ENCODE results near the gene SLC22A17.

The SLC22A17 gene

GRCh38 chr14:23324455-23324846 lies 28.2 kb downstream of the SLC22A17 start:
- no peaks in the 10 kb centered on the region for H3K9me3 ChIP-seq (ENCODE audit: insufficient read depth, low read depth, low read length)
- H3K9ac ChIP-seq (ENCODE audit: low read depth, low read length), result no peak overlapping the region
- H3K36me3 ChIP-seq (ENCODE audit: insufficient read depth, low read depth, low read length), result peaks cover 45% of the 10 kb centered on the region
- peaks cover 9% of the 10 kb centered on the region; the same call in 1 of the 2 replicates for H3K4me1 ChIP-seq (ENCODE audit: insufficient read depth, low read length)
- no peak overlapping the region for H3K4me3 ChIP-seq (ENCODE audit: low read length)
- H3K27me3 ChIP-seq (ENCODE audit: insufficient read depth, low read length), result no peaks in the 10 kb centered on the region
- H3K27ac ChIP-seq (ENCODE audit: low read length), result no peak overlapping the region

- Histone ChIP-seq H3K4me1 (ENCODE audit: insufficient read depth, low read length) (peaks cover 9% of the 10 kb centered on the region; the same call in 1 of the 2 replicates), H3K9ac (ENCODE audit: low read depth, low read length) (no peak overlapping the region), H3K27ac (ENCODE audit: low read length) (no peak overlapping the region), H3K36me3 (ENCODE audit: insufficient read depth, low read depth, low read length) (peaks cover 45% of the 10 kb centered on the region), H3K27me3 (ENCODE audit: insufficient read depth, low read length) (no peaks in the 10 kb centered on the region), H3K4me3 (ENCODE audit: low read length) (no peak overlapping the region), H3K9me3 (ENCODE audit: insufficient read depth, low read depth, low read length) (no peaks in the 10 kb centered on the region)
These were observed 28.7 kb downstream of the SLC22A17 start for GRCh38 chr14:23323838-23324454.

GRCh38 chr14:23322568-23323517 lies 29.8 kb downstream of the SLC22A17 start:
- Histone ChIP-seq H3K9me3 (ENCODE audit: insufficient read depth, low read depth, low read length) (no peaks in the 10 kb centered on the region), H3K9ac (ENCODE audit: low read depth, low read length) (peak overlapping the region; percentile 99), H3K4me1 (ENCODE audit: insufficient read depth, low read length) (peaks cover 9% of the 10 kb centered on the region; the same call in 1 of the 2 replicates), H3K27me3 (ENCODE audit: insufficient read depth, low read length) (no peaks in the 10 kb centered on the region), H3K4me3 (ENCODE audit: low read length) (peak overlapping the region; percentile 97), H3K36me3 (ENCODE audit: insufficient read depth, low read depth, low read length) (peaks cover 45% of the 10 kb centered on the region), H3K27ac (ENCODE audit: low read length) (peak overlapping the region; percentile 96)

GRCh38 chr14:23321572-23322547 lies 30.8 kb downstream of the SLC22A17 start:
- Histone ChIP-seq H3K4me3 (ENCODE audit: low read length) (peak overlapping the region; percentile 97), H3K9me3 (ENCODE audit: insufficient read depth, low read depth, low read length) (no peaks in the 10 kb centered on the region), H3K9ac (ENCODE audit: low read depth, low read length) (peak overlapping the region; percentile 99), H3K36me3 (ENCODE audit: insufficient read depth, low read depth, low read length) (peaks cover 45% of the 10 kb centered on the region), H3K4me1 (ENCODE audit: insufficient read depth, low read length) (peaks cover 9% of the 10 kb centered on the region; the same call in 1 of the 2 replicates), H3K27me3 (ENCODE audit: insufficient read depth, low read length) (no peaks in the 10 kb centered on the region), H3K27ac (ENCODE audit: low read length) (peak overlapping the region; percentile 96)

GRCh38 chr14:23320584-23321571 lies 31.8 kb downstream of the SLC22A17 start, which contains the start of gene PABPN1:
PABPN1 (plus strand) TSS chr14:23321457; CDS start chr14:23321470, 13 bp downstream.
- Histone ChIP-seq H3K9ac (ENCODE audit: low read depth, low read length) (peak within 1 kb of the TSS; percentile 99), H3K36me3 (ENCODE audit: insufficient read depth, low read depth, low read length) (peaks cover 40% of the 10 kb centered on the region), H3K4me3 (ENCODE audit: low read length) (peak within 1 kb of the TSS; percentile 97), H3K4me1 (ENCODE audit: insufficient read depth, low read length) (peaks cover 9% of the 10 kb centered on the region; the same call in 1 of the 2 replicates), H3K9me3 (ENCODE audit: insufficient read depth, low read depth, low read length) (no peaks in the 10 kb centered on the region), H3K27ac (ENCODE audit: low read length) (peak within 1 kb of the TSS; percentile 96), H3K27me3 (ENCODE audit: insufficient read depth, low read length) (no peaks in the 10 kb centered on the region)

GRCh38 chr14:23319746-23320583 lies 32.7 kb downstream of the SLC22A17 start:
- H3K36me3 ChIP-seq (ENCODE audit: insufficient read depth, low read depth, low read length), result peaks cover 32% of the 10 kb centered on the region

GRCh38 chr14:23316300-23316699 lies 36.4 kb downstream of the SLC22A17 start:
- Histone ChIP-seq H3K27me3 (ENCODE audit: insufficient read depth, low read length) (no peaks in the 10 kb centered on the region), H3K9ac (ENCODE audit: low read depth, low read length) (no peak overlapping the region), H3K4me3 (ENCODE audit: low read length) (no peak overlapping the region), H3K4me1 (ENCODE audit: insufficient read depth, low read length) (peaks cover 2% of the 10 kb centered on the region; the same call in 1 of the 2 replicates), H3K27ac (ENCODE audit: low read length) (no peak overlapping the region), H3K9me3 (ENCODE audit: insufficient read depth, low read depth, low read length) (no peaks in the 10 kb centered on the region), H3K36me3 (ENCODE audit: insufficient read depth, low read depth, low read length) (peaks cover 4% of the 10 kb centered on the region; the same call in 1 of the 2 replicates)

More at GRCh38 chr14:23319746-23320583, 32.7 kb downstream of the SLC22A17 start:
- peak overlapping the region; percentile 88 for H3K27ac ChIP-seq (ENCODE audit: low read length)
- peak overlapping the region; percentile 86 for H3K9ac ChIP-seq (ENCODE audit: low read depth, low read length)
- H3K4me1 ChIP-seq (ENCODE audit: insufficient read depth, low read length), result peaks cover 9% of the 10 kb centered on the region; the same call in 1 of the 2 replicates
- H3K27me3 ChIP-seq (ENCODE audit: insufficient read depth, low read length), result no peaks in the 10 kb centered on the region
- H3K9me3 ChIP-seq (ENCODE audit: insufficient read depth, low read depth, low read length), result no peaks in the 10 kb centered on the region
- peak overlapping the region; percentile 78 for H3K4me3 ChIP-seq (ENCODE audit: low read length)

GRCh38 chr14:23310546-23310945 lies 42.1 kb downstream of the SLC22A17 start:
- Histone ChIP-seq H3K27ac (ENCODE audit: low read length) (no peak overlapping the region), H3K36me3 (ENCODE audit: insufficient read depth, low read depth, low read length) (peaks cover 21% of the 10 kb centered on the region), H3K9ac (ENCODE audit: low read depth, low read length) (no peak overlapping the region), H3K27me3 (ENCODE audit: insufficient read depth, low read length) (no peaks in the 10 kb centered on the region), H3K4me3 (ENCODE audit: low read length) (no peak overlapping the region), H3K9me3 (ENCODE audit: insufficient read depth, low read depth, low read length) (no peaks in the 10 kb centered on the region), H3K4me1 (ENCODE audit: insufficient read depth, low read length) (0 out of 2 replicates have a peak, but pooled peaks cover 3% of the 10 kb centered on the region)

GRCh38 chr14:23308721-23309445 lies 43.8 kb downstream of the SLC22A17 start:
- H3K9ac ChIP-seq (ENCODE audit: low read depth, low read length), result no peak overlapping the region
- H3K27ac ChIP-seq (ENCODE audit: low read length), result no peak overlapping the region
- H3K27me3 ChIP-seq (ENCODE audit: insufficient read depth, low read length), result peaks cover 5% of the 10 kb centered on the region
- peaks cover 21% of the 10 kb centered on the region for H3K36me3 ChIP-seq (ENCODE audit: insufficient read depth, low read depth, low read length)
- H3K4me1 ChIP-seq (ENCODE audit: insufficient read depth, low read length), result 0 out of 2 replicates have a peak, but pooled peaks cover 3% of the 10 kb centered on the region
- no peak overlapping the region for H3K4me3 ChIP-seq (ENCODE audit: low read length)
- no peaks in the 10 kb centered on the region for H3K9me3 ChIP-seq (ENCODE audit: insufficient read depth, low read depth, low read length)
